ENCODE measurements around the gene TICRR. TPM values are rescaled to one million over a fixed set of nuclear protein-coding genes. Genes with fewer than 3 reads are reported as not detected.
A peak's percentile ranks its signal among the peaks of the same experiment; 100 is the strongest.
"Not testable (repeated sequence)": the region's sequence is repeated elsewhere in the genome, so short reads cannot be mapped to it uniquely, and the experiment has no call there.

The TICRR gene
- total RNA-seq, 1 experiment from 2014 or later = 5.1 TPM

GRCh38 chr15:89539027-89539426 lies 36.2 kb upstream of the TICRR start:
- H3K9me2 ChIP-seq (replicated peaks; ENCODE audit: insufficient read depth, low read length) = no peaks in the 10 kb centered on the region
- no peaks in the 10 kb centered on the region for H4K20me1 ChIP-seq (ENCODE audit: insufficient read depth, low read depth, low read length)
- no peak overlapping the region for H3K4me3 ChIP-seq (ENCODE audit: low read length)
- no peaks in the 10 kb centered on the region for H3K27me3 ChIP-seq (ENCODE audit: low read length)
- no peak overlapping the region for H3K9ac ChIP-seq (ENCODE audit: low read length)
- peaks cover 8% of the 10 kb centered on the region for H3K9me3 ChIP-seq (ENCODE audit: low read length)
- peaks cover under 1% of the 10 kb centered on the region for H3K4me1 ChIP-seq (ENCODE audit: low read length)
- no peak overlapping the region for H3K4me2 ChIP-seq (ENCODE audit: low read depth, low read length, poor library complexity, severe bottlenecking)
- H2AFZ ChIP-seq (ENCODE audit: low read length) = no peak overlapping the region
- H3K36me3 ChIP-seq (ENCODE audit: insufficient read depth, low read length) = no peaks in the 10 kb centered on the region
- no peaks in the 10 kb centered on the region for H3K79me2 ChIP-seq (ENCODE audit: low read length)
- H3K27ac ChIP-seq (ENCODE audit: low read length) = no peak overlapping the region
- no peak for DNase-seq

GRCh38 chr15:89542369-89542768 lies 32.9 kb upstream of the TICRR start:
- Histone ChIP-seq H3K27me3 (ENCODE audit: low read length) (no peaks in the 10 kb centered on the region), H3K9ac (ENCODE audit: low read length) (no peak overlapping the region), H3K9me3 (ENCODE audit: low read length) (peaks cover 8% of the 10 kb centered on the region), H2AFZ (ENCODE audit: low read length) (no peak overlapping the region), H3K4me3 (ENCODE audit: low read length) (no peak overlapping the region), H3K9me2 (replicated peaks; ENCODE audit: insufficient read depth, low read length) (no peaks in the 10 kb centered on the region), H3K4me2 (ENCODE audit: low read depth, low read length, poor library complexity, severe bottlenecking) (no peak overlapping the region), H3K79me2 (ENCODE audit: low read length) (no peaks in the 10 kb centered on the region), H3K4me1 (ENCODE audit: low read length) (no peaks in the 10 kb centered on the region), H3K36me3 (ENCODE audit: insufficient read depth, low read length) (no peaks in the 10 kb centered on the region), H4K20me1 (ENCODE audit: insufficient read depth, low read depth, low read length) (no peaks in the 10 kb centered on the region), H3K27ac (ENCODE audit: low read length) (no peak overlapping the region)
- DNase-seq = no peak

- Histone ChIP-seq H4K20me1 (ENCODE audit: insufficient read depth, low read depth, low read length) (no peaks in the 10 kb centered on the region), H3K4me2 (ENCODE audit: low read depth, low read length, poor library complexity, severe bottlenecking) (no peak overlapping the region), H3K27ac (ENCODE audit: low read length) (no peak overlapping the region), H3K36me3 (ENCODE audit: insufficient read depth, low read length) (no peaks in the 10 kb centered on the region), H3K27me3 (ENCODE audit: low read length) (no peaks in the 10 kb centered on the region), H3K4me1 (ENCODE audit: low read length) (no peaks in the 10 kb centered on the region), H2AFZ (ENCODE audit: low read length) (no peak overlapping the region), H3K79me2 (ENCODE audit: low read length) (no peaks in the 10 kb centered on the region), H3K9me2 (replicated peaks; ENCODE audit: insufficient read depth, low read length) (no peaks in the 10 kb centered on the region), H3K9ac (ENCODE audit: low read length) (no peak overlapping the region), H3K4me3 (ENCODE audit: low read length) (no peak overlapping the region), H3K9me3 (ENCODE audit: low read length) (no peaks in the 10 kb centered on the region)
- DNase-seq = peak; percentile 46
These were observed 31.9 kb upstream of the TICRR start for GRCh38 chr15:89543389-89543788.

GRCh38 chr15:89549138-89549537 lies 26.1 kb upstream of the TICRR start:
- not testable (repeated sequence) for H3K36me3 ChIP-seq (ENCODE audit: insufficient read depth, low read length); H2AFZ ChIP-seq (ENCODE audit: low read length); H3K9ac ChIP-seq (ENCODE audit: low read length); H3K79me2 ChIP-seq (ENCODE audit: low read length); H4K20me1 ChIP-seq (ENCODE audit: insufficient read depth, low read depth, low read length); H3K4me2 ChIP-seq (ENCODE audit: low read depth, low read length, poor library complexity, severe bottlenecking); H3K4me1 ChIP-seq (ENCODE audit: low read length); H3K27ac ChIP-seq (ENCODE audit: low read length); H3K4me3 ChIP-seq (ENCODE audit: low read length); H3K27me3 ChIP-seq (ENCODE audit: low read length); DNase-seq; H3K9me2 ChIP-seq (replicated peaks; ENCODE audit: insufficient read depth, low read length); H3K9me3 ChIP-seq (ENCODE audit: low read length)

- Histone ChIP-seq H3K9ac (ENCODE audit: low read length) (no peak overlapping the region), H3K4me2 (ENCODE audit: low read depth, low read length, poor library complexity, severe bottlenecking) (no peak overlapping the region), H3K36me3 (ENCODE audit: insufficient read depth, low read length) (no peaks in the 10 kb centered on the region), H3K9me3 (ENCODE audit: low read length) (no peaks in the 10 kb centered on the region), H4K20me1 (ENCODE audit: insufficient read depth, low read depth, low read length) (no peaks in the 10 kb centered on the region), H3K79me2 (ENCODE audit: low read length) (no peaks in the 10 kb centered on the region), H3K9me2 (replicated peaks; ENCODE audit: insufficient read depth, low read length) (no peaks in the 10 kb centered on the region), H3K27me3 (ENCODE audit: low read length) (no peaks in the 10 kb centered on the region), H3K4me3 (ENCODE audit: low read length) (no peak overlapping the region), H3K27ac (ENCODE audit: low read length) (no peak overlapping the region), H2AFZ (ENCODE audit: low read length) (no peak overlapping the region), H3K4me1 (ENCODE audit: low read length) (no peaks in the 10 kb centered on the region)
- DNase-seq = no peak
These were observed 24.8 kb upstream of the TICRR start for GRCh38 chr15:89550427-89550826.

- Histone ChIP-seq H3K4me2 (ENCODE audit: low read depth, low read length, poor library complexity, severe bottlenecking) (no peak overlapping the region), H2AFZ (ENCODE audit: low read length) (no peak overlapping the region), H4K20me1 (ENCODE audit: insufficient read depth, low read depth, low read length) (no peaks in the 10 kb centered on the region)
These were observed 23.7 kb upstream of the TICRR start for GRCh38 chr15:89551550-89551949.

GRCh38 chr15:89553632-89554031 lies 21.6 kb upstream of the TICRR start:
- H3K36me3 ChIP-seq (ENCODE audit: insufficient read depth, low read length) = no peaks in the 10 kb centered on the region
- no peaks in the 10 kb centered on the region for H3K9me3 ChIP-seq (ENCODE audit: low read length)
- no peak for DNase-seq
- H3K79me2 ChIP-seq (ENCODE audit: low read length) = no peaks in the 10 kb centered on the region
- no peak overlapping the region for H3K9ac ChIP-seq (ENCODE audit: low read length)
- H3K27me3 ChIP-seq (ENCODE audit: low read length) = no peaks in the 10 kb centered on the region
- no peak overlapping the region for H2AFZ ChIP-seq (ENCODE audit: low read length)
- no peaks in the 10 kb centered on the region for H4K20me1 ChIP-seq (ENCODE audit: insufficient read depth, low read depth, low read length)
- no peaks in the 10 kb centered on the region for H3K9me2 ChIP-seq (replicated peaks; ENCODE audit: insufficient read depth, low read length)
- H3K4me2 ChIP-seq (ENCODE audit: low read depth, low read length, poor library complexity, severe bottlenecking) = no peak overlapping the region
- no peak overlapping the region for H3K4me3 ChIP-seq (ENCODE audit: low read length)
- no peaks in the 10 kb centered on the region for H3K4me1 ChIP-seq (ENCODE audit: low read length)
- no peak overlapping the region for H3K27ac ChIP-seq (ENCODE audit: low read length)

More at GRCh38 chr15:89551550-89551949, 23.7 kb upstream of the TICRR start:
- H3K9me3 ChIP-seq (ENCODE audit: low read length) = no peaks in the 10 kb centered on the region
- H3K27ac ChIP-seq (ENCODE audit: low read length) = no peak overlapping the region
- no peaks in the 10 kb centered on the region for H3K27me3 ChIP-seq (ENCODE audit: low read length)
- DNase-seq = no peak
- H3K36me3 ChIP-seq (ENCODE audit: insufficient read depth, low read length) = no peaks in the 10 kb centered on the region
- H3K9me2 ChIP-seq (replicated peaks; ENCODE audit: insufficient read depth, low read length) = no peaks in the 10 kb centered on the region
- H3K79me2 ChIP-seq (ENCODE audit: low read length) = no peaks in the 10 kb centered on the region
- no peak overlapping the region for H3K4me3 ChIP-seq (ENCODE audit: low read length)
- H3K9ac ChIP-seq (ENCODE audit: low read length) = no peak overlapping the region
- no peaks in the 10 kb centered on the region for H3K4me1 ChIP-seq (ENCODE audit: low read length)

- H3K4me1 ChIP-seq (ENCODE audit: low read length) = no peaks in the 10 kb centered on the region
- H3K27me3 ChIP-seq (ENCODE audit: low read length) = no peaks in the 10 kb centered on the region
- no peak overlapping the region for H3K27ac ChIP-seq (ENCODE audit: low read length)
- H3K9me2 ChIP-seq (replicated peaks; ENCODE audit: insufficient read depth, low read length) = no peaks in the 10 kb centered on the region
- no peak overlapping the region for H3K4me3 ChIP-seq (ENCODE audit: low read length)
- H3K4me2 ChIP-seq (ENCODE audit: low read depth, low read length, poor library complexity, severe bottlenecking) = no peak overlapping the region
- H3K9me3 ChIP-seq (ENCODE audit: low read length) = no peaks in the 10 kb centered on the region
- no peak for DNase-seq
- no peak overlapping the region for H2AFZ ChIP-seq (ENCODE audit: low read length)
- no peaks in the 10 kb centered on the region for H3K79me2 ChIP-seq (ENCODE audit: low read length)
- H3K9ac ChIP-seq (ENCODE audit: low read length) = no peak overlapping the region
- no peaks in the 10 kb centered on the region for H3K36me3 ChIP-seq (ENCODE audit: insufficient read depth, low read length)
- no peaks in the 10 kb centered on the region for H4K20me1 ChIP-seq (ENCODE audit: insufficient read depth, low read depth, low read length)
These were observed 21.0 kb upstream of the TICRR start for GRCh38 chr15:89554247-89554646.

GRCh38 chr15:89555768-89556167 lies 19.5 kb upstream of the TICRR start:
- no peaks in the 10 kb centered on the region for H3K4me1 ChIP-seq (ENCODE audit: low read length)
- H3K4me2 ChIP-seq (ENCODE audit: low read depth, low read length, poor library complexity, severe bottlenecking) = no peak overlapping the region
- H3K27ac ChIP-seq (ENCODE audit: low read length) = no peak overlapping the region
- DNase-seq = no peak
- no peak overlapping the region for H2AFZ ChIP-seq (ENCODE audit: low read length)
- no peaks in the 10 kb centered on the region for H3K79me2 ChIP-seq (ENCODE audit: low read length)
- H3K9me2 ChIP-seq (replicated peaks; ENCODE audit: insufficient read depth, low read length) = no peaks in the 10 kb centered on the region
- H3K9me3 ChIP-seq (ENCODE audit: low read length) = no peaks in the 10 kb centered on the region
- no peaks in the 10 kb centered on the region for H4K20me1 ChIP-seq (ENCODE audit: insufficient read depth, low read depth, low read length)
- no peak overlapping the region for H3K4me3 ChIP-seq (ENCODE audit: low read length)
- H3K9ac ChIP-seq (ENCODE audit: low read length) = no peak overlapping the region
- no peaks in the 10 kb centered on the region for H3K36me3 ChIP-seq (ENCODE audit: insufficient read depth, low read length)
- H3K27me3 ChIP-seq (ENCODE audit: low read length) = no peaks in the 10 kb centered on the region

Measured in Karpas-422 (cell line).